Midbrain (tissue), 1 donor: ENCODE measurements around the gene ALDOC.

Experiments
- DNase-seq: peaks from one replicate; lab custom pipeline; 2025; lab: John Stamatoyannopoulos, UW

Gene ALDOC

DNA sequence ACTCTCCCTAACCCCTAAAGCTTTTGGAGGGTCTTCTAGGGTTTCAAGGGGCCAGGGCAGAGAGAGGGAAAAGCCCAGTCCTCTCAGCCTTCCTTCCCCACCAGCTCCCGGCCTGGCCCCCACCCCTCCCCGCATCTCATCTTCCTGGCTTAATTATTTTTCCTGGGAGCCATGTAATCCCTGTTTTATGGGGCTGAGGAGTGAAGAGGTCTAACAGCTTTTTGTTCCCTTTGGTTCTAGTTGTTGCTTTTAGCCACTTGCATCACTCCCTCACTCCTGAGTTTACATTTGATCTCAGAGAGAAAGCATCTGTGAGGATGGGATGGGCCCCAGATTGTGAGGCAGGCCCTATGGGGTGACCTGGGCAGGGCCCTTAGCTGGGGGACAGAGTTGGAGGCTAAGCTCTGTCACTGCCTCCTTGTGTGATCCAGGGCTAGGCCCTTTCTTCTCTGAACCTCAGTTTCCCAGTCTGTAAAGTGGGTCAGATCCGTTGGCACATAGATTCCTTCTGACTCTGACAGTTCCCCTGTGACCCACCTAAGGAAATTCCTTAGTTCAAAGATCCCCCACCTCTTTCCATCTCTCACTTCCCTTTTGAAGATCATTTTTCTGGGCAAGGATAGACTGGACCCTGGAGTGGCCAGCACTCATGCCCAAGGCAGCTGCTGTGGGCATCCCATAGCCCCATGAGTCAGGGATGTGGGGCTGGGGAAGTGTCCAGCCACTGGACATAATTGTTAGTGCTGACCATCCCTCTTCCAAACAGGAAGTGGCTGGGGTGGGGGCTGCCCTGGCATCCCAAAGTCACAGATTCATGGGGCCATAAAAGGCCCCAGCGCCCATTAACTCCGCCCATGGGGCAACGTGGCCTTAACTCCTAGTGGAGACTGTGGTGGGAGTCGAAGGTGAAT is 44.4 kb downstream of the ALDOC start:
- no peak for DNase-seq

- no peak for DNase-seq
Observed at GRCh38 chr17:28530926-28531325, 45.8 kb downstream of the ALDOC start.

DNA sequence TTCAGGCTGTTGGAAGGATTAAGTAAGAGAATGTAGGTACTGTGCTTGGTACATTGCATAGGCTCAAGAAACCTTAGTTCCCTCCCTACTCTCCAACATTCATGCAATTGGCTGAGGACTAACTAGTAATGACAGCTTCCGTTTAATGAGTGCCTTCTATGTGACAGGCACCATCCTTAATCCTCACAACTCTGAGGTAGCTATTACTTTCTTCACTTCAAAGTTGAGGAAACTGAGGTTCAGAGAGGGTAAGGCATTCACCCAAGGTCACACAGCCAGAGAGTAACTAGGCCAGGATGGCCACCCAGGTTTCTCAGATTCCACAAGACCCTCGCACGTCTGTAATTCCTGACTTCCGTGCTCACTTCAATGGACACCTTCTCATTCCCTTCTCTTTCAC is 46.4 kb downstream of the ALDOC start:
- DNase-seq, result no peak

DNA sequence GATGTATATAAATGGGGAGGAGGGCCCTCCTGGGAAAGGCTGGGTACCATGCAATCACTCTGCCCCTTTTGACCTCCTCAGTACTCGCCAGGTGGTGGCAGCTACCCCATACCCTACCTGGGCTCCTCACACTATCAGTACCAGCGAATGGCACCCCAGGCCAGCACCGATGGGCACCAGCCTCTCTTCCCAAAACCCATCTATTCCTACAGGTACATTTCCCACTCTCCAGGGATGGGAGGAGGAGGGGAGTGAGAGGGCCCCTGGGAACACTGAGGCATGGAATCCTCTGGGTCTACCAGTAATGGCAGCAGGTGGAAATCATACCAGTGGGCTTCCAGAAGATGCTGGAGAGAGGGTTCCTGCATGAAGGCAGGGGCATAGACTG is 47.7 kb downstream of the ALDOC start:
- no peak for DNase-seq

DNA sequence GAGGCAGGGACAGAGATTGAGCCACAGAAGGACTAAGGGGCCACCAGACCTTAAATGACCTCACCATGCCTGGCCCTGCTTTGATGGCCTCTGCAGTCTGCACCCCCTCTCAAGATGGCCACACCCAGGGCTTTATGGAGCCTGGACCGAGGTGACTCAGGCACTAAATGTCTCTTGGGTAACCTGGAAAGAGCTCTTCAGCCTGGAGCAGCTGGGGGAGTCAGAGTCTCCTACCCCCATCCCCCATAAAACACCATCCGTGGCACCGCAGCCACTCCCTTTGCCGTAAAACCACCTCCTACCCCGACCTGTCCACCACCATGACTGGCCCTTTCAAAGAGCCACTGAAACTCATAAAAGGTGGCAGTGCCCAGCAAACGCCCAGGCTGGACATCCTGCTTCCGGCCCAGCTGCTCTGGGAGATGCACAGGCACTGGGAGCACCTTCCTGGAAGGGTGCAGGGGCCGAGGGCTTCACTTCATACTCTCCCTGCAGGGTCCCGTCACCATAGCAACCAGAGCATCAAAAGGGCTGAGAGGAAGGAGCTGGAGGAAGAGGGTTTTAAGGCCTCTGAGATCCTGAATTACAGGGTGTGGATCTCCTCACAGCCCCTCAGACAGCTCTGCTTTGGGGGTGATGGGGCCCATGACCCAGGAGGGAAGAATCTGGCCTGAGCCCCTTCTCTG is 48.2 kb downstream of the ALDOC start:
- no peak for DNase-seq

DNA sequence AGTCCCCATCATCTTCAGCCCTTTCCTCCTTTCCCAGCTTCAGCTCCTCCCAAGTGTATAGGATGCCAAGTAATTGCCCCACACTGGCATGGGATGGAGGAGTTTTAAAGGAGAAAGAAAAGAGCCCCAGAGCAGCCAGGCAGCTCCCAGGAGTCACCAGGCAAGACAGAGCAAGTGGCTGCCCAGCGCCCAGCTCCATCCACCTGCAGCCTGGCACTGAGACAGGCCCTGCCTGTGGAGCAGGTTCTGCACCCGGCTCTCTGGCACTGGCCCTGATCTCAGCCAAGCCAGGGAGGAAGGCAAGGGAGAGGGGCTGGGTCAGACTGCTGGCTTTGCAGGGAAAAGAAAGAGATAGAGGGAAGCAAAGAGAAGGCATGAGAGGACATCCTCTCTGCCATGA is 48.8 kb downstream of the ALDOC start:
- no peak for DNase-seq

DNA sequence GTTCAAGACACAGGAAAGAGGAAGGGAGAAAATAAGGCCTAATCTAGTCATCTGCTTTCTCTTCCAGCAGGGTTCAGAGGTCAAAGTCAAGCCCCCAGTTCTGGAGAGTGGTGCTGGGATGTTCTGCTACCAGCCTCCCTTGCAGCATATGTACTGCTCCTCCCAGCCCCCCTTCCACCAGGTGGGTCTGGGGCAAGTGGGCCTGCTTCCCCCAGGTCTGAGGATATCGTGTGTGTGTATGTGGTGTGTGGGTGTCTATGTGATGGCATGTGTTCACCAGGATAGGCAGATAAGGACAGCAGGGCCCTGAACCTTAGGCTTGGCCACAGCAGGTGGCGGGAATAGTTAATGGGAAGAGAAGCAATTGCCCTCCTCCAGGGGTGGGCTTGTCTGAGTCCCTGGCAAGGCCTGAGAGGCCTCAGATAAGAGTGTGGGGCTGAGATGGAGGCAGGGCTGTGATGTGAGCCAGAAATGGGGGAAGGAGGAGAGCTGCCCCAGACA is 49.5 kb downstream of the ALDOC start:
- no peak for DNase-seq

DNA sequence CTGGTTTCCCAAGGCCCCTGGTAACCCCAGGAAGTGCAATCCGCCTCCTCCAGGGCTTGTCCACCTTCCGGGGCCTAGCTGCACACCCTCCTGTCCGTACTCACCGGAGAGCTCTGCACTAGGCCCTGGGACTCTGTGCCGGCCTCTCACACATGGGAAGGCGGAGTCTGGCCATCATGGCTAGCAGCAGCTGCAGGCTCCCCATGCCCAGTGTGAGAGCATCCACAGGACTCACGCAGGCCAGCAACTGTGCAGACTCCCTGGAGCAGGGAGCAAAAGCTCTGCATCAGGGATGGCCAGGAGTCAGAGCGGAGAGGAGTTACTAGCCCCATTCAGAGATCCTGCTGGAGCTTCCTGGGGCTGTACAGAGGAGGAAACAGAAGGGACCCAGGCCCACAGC is 50.3 kb downstream of the ALDOC start:
- DNase-seq, result no peak

GRCh38 chr17:28524476-28525424 is 51.9 kb downstream of the ALDOC start:
- no peak for DNase-seq

DNA sequence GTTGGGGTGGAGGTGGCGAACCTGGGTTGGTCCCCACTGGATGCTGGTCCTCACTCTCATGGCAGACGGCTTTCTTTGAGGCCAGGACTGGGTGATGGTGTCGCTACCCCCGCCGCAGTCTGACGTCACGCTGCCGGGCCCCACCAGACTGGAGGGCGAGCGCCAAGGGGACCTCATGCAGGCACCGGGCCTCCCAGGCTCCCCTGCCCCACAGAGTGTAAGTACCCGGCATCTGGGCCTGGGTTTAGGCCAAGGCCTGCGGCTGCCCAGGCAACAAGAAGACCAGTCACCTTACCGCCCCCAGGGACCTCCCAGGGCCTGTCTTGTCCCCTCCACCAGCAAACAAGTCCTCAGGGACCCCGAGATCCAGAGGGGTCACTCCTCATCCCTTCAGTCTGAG is 52.8 kb downstream of the ALDOC start:
- no peak for DNase-seq

GRCh38 chr17:28523186-28523585 is 53.5 kb downstream of the ALDOC start:
- DNase-seq, result no peak
